ENCODE data around the gene MAF.
A peak's percentile ranks its signal among the peaks of the same experiment; 100 is the strongest.

Gene MAF

DNA sequence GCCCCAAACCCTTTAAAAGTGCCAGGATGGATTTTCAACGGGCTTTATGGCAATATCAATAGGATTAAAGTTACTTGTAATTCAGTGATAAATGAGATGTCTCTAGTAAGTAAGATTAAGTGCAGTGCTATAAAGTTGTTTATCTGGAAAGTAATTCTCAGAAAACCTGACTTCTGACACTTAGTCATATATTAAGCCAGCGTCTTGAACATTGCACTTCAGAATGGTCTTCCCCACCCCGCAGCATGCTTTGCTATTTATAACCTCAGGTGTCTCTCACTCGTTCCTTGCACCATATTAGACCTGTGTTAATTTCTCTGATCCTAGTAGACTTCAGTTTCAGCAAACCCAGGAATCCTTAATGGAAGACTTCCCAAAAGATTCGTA, 2.1 kb upstream of the MAF start:
- no peak for TF ChIP-seq YY1 (IDR thresholded peaks at IDR 0.05; ENCODE audit: low read depth)
- no peak for TF ChIP-seq TEAD4 (IDR thresholded peaks at IDR 0.05)
- TF ChIP-seq CEBPB (IDR thresholded peaks at IDR 0.05), result no peak
- no peak for TF ChIP-seq NFIC (IDR thresholded peaks at IDR 0.05)
- TF ChIP-seq TAF1 (IDR thresholded peaks at IDR 0.05; ENCODE audit: low read depth), result no peak
- TF ChIP-seq TCF12 (IDR thresholded peaks at IDR 0.05; ENCODE audit: low read depth), result no peak
- TF ChIP-seq, protein P1, sequence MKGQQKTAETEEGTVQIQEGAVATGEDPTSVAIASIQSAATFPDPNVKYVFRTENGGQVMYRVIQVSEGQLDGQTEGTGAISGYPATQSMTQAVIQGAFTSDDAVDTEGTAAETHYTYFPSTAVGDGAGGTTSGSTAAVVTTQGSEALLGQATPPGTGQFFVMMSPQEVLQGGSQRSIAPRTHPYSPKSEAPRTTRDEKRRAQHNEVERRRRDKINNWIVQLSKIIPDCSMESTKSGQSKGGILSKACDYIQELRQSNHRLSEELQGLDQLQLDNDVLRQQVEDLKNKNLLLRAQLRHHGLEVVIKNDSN (IDR thresholded peaks at IDR 0.05), result no peak
- no peak for TF ChIP-seq ZBTB7A (IDR thresholded peaks at IDR 0.05; ENCODE audit: low read depth)
- TF ChIP-seq, protein P2, sequence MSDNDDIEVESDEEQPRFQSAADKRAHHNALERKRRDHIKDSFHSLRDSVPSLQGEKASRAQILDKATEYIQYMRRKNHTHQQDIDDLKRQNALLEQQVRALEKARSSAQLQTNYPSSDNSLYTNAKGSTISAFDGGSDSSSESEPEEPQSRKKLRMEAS (IDR thresholded peaks at IDR 0.05), result no peak
- TF ChIP-seq EGR1 (IDR thresholded peaks at IDR 0.05), result no peak
- no peak for TF ChIP-seq EP300 (IDR thresholded peaks at IDR 0.05; ENCODE audit: borderline replicate concordance)
- TF ChIP-seq RAD21 (IDR thresholded peaks at IDR 0.05; ENCODE audit: low read depth), result no peak
- TF ChIP-seq CREB1 (IDR thresholded peaks at IDR 0.05; ENCODE audit: low read depth), result no peak
- TF ChIP-seq, protein P3, sequence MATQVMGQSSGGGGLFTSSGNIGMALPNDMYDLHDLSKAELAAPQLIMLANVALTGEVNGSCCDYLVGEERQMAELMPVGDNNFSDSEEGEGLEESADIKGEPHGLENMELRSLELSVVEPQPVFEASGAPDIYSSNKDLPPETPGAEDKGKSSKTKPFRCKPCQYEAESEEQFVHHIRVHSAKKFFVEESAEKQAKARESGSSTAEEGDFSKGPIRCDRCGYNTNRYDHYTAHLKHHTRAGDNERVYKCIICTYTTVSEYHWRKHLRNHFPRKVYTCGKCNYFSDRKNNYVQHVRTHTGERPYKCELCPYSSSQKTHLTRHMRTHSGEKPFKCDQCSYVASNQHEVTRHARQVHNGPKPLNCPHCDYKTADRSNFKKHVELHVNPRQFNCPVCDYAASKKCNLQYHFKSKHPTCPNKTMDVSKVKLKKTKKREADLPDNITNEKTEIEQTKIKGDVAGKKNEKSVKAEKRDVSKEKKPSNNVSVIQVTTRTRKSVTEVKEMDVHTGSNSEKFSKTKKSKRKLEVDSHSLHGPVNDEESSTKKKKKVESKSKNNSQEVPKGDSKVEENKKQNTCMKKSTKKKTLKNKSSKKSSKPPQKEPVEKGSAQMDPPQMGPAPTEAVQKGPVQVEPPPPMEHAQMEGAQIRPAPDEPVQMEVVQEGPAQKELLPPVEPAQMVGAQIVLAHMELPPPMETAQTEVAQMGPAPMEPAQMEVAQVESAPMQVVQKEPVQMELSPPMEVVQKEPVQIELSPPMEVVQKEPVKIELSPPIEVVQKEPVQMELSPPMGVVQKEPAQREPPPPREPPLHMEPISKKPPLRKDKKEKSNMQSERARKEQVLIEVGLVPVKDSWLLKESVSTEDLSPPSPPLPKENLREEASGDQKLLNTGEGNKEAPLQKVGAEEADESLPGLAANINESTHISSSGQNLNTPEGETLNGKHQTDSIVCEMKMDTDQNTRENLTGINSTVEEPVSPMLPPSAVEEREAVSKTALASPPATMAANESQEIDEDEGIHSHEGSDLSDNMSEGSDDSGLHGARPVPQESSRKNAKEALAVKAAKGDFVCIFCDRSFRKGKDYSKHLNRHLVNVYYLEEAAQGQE (IDR thresholded peaks at IDR 0.05; ENCODE audit: low read depth), result no peak
- no peak for TF ChIP-seq FOXM1 (IDR thresholded peaks at IDR 0.05; ENCODE audit: borderline replicate concordance, low read depth)

DNA sequence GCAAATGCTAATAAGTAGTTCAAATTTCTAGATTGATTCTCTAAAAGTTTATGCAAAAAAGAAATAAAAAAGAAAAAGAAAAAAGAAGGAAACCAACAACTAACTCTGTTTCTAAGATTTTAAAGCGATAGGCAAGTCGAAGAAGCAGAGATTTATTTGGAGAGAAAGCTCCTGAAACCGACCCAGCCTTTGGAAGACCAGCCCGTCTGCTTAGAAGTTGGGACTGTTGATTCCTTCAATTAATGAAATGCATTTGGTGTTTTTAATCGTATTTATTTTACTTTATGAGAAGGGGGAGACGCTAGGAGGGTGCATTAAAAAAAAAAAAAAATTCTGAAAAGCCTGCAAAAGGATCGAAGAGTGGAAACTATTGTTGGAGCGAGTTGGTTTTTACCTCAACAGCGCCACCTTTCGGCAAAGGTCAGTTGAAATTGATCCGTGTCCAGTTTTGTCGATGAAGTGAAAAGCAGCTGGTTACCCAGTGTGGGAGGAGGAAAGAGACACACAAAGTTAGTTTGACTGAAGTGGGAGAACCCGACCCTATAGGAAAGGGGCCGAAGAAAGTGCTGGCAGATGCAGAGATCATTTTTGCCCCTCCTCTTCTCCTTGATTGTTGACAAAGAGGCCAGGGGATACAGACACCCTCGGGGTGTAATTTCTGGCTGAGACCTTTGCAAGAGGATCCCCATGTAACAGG, 1.5 kb upstream of the MAF start:
- TF ChIP-seq TCF12 (IDR thresholded peaks at IDR 0.05; ENCODE audit: low read depth) (no peak), ZBTB7A (IDR thresholded peaks at IDR 0.05; ENCODE audit: low read depth) (no peak), YY1 (IDR thresholded peaks at IDR 0.05; ENCODE audit: low read depth) (no peak), RAD21 (IDR thresholded peaks at IDR 0.05; ENCODE audit: low read depth) (peak; percentile 59), NFIC (IDR thresholded peaks at IDR 0.05) (no peak), FOXM1 (IDR thresholded peaks at IDR 0.05; ENCODE audit: borderline replicate concordance, low read depth) (no peak)

DNA sequence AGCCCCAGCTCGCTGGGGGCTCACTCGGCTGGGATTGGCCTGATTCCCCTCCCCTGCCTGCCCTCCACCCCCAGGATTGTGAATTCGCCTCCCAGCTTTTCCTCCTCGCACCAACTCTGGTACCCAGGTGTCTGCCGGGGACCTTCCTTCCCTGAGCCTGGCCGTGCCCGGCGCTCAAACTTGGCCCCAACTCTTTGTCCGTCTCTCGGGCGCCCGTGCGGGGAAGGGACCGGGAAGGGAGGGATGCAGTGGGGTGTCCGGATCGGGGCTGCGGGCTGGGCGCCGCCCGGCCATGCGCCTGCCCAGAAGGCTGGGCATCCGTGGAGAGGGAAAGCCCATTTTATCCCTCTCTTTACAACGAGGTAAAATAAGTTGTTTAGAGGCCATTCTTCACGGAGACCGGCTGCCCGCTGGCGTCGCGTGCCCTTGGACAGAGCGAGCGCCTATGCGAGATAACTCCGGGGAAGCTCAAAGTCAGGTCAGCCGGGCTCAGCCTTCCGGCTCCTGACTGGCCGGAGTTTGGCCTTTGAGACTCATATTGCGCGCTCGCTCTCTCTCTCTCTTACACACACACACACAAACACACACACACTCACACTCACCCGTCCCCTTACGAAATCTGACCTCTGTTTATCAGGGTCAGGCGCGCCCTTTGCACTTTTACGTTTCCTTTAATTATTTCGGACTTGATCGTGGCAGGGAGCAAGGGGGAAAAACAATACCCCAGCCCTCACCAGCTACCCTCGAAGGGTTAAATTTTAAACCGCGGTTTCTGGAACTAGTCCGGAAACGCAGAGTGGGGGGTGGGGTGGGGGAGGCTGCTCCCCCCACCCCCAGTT, 774 bp upstream of the MAF start:
- TF ChIP-seq CEBPB (IDR thresholded peaks at IDR 0.05) (no peak), TEAD4 (IDR thresholded peaks at IDR 0.05) (no peak), YY1 (IDR thresholded peaks at IDR 0.05; ENCODE audit: low read depth) (no peak), TCF12 (IDR thresholded peaks at IDR 0.05; ENCODE audit: low read depth) (no peak), NFIC (IDR thresholded peaks at IDR 0.05) (no peak), EGR1 (IDR thresholded peaks at IDR 0.05) (no peak), FOXM1 (IDR thresholded peaks at IDR 0.05; ENCODE audit: borderline replicate concordance, low read depth) (no peak), CREB1 (IDR thresholded peaks at IDR 0.05; ENCODE audit: low read depth) (no peak), TAF1 (IDR thresholded peaks at IDR 0.05; ENCODE audit: low read depth) (no peak), EP300 (IDR thresholded peaks at IDR 0.05; ENCODE audit: borderline replicate concordance) (no peak), ZBTB7A (IDR thresholded peaks at IDR 0.05; ENCODE audit: low read depth) (no peak), RAD21 (IDR thresholded peaks at IDR 0.05; ENCODE audit: low read depth) (no peak)
- TF ChIP-seq, protein P2 (IDR thresholded peaks at IDR 0.05), result no peak
- TF ChIP-seq, protein P1 (IDR thresholded peaks at IDR 0.05), result no peak

DNA sequence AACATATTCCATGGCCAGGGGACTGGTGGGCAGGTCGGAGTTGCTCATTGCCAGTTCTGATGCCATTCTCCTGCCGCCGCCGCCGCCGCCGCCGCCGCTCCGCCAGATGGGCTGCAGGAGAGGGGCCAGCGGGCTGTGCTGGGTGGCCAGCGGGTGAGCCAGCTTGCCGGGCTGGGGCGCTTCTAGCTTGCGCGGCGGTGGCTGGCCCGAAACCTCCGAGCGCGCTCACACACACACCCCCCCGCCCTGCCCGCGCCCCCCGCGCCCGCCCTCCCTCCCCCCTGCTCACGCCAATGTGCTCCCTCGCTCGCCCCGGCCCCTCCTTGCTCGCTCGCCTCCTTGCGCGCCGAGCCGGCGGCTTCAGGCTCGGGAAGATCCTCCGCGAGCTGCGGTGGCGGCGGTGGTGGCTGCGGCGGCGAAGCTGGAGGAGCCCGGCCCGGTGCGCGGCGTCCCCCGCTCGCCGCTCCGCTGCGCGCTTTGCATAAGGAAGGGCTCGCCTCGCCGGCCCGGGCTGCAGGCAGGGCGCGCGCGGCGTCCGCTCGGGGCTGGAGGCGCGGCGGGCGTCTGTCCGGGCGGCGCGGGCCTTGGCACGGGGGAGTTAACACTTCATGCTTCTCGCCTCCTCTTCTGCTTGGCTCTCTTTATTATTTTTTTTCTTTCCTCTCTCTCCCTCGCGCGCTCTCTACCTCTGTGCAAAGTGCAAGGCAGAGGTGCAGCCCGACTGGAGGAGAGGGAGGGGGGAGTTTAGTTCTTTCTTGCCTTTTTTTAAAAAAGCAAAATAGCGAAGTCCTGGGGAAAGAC, 500 bp downstream of the MAF start:
- TF ChIP-seq RAD21 (IDR thresholded peaks at IDR 0.05; ENCODE audit: low read depth) (no peak), CEBPB (IDR thresholded peaks at IDR 0.05) (no peak)
- TF ChIP-seq, protein P1 (IDR thresholded peaks at IDR 0.05), result no peak

DNA sequence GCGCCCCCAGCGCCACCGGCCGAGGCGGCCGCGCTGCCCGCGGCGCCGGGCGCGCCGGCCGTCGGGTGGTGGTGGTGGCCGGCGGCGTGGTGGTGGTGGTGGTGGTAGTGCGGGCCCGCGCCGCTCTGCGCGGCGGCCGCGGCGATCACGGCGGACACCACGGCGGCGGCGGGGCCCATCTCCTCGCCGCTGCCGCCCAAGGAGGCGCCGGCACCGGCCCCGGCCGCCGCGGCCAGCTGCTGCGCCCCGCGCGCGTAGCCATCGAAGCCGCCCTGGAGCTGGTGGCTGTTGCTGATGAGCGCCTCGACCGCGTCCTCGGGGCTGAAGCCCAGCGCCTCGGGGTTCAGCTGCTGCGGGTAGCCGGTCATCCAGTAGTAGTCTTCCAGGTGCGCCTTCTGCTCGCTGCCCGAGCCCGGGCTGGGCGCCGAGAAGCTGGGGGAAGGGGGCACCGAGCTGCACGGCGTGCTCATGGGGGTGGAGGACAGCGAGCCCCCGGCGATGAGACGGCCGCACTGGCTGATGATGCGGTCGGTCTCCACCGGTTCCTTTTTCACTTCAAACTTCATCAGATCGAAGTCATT, 1.2 kb downstream of the MAF start:
- no peak for TF ChIP-seq CREB1 (IDR thresholded peaks at IDR 0.05; ENCODE audit: low read depth)
- TF ChIP-seq NFIC (IDR thresholded peaks at IDR 0.05), result no peak
- TF ChIP-seq TAF1 (IDR thresholded peaks at IDR 0.05; ENCODE audit: low read depth), result no peak
- TF ChIP-seq CEBPB (IDR thresholded peaks at IDR 0.05), result no peak
- TF ChIP-seq ZBTB7A (IDR thresholded peaks at IDR 0.05; ENCODE audit: low read depth), result no peak
- no peak for TF ChIP-seq TCF12 (IDR thresholded peaks at IDR 0.05; ENCODE audit: low read depth)
- no peak for TF ChIP-seq EGR1 (IDR thresholded peaks at IDR 0.05)
- TF ChIP-seq YY1 (IDR thresholded peaks at IDR 0.05; ENCODE audit: low read depth), result no peak
- TF ChIP-seq FOXM1 (IDR thresholded peaks at IDR 0.05; ENCODE audit: borderline replicate concordance, low read depth), result no peak

All from Ishikawa (cell line).